Endothelial cell of umbilical vein (primary cell): ENCODE measurements around the gene PRMT9.

Experiments used
- EZH2 ChIP-seq: IDR thresholded peaks from 2 replicates; pipeline ENCODE4 v1.6.1; 2012; ENCODE audit warnings: borderline replicate concordance, low read depth, mild to moderate bottlenecking, moderate library complexity, low read length, inconsistent platforms; ENCODE audit not compliant: severe bottlenecking
- POLR2A ChIP-seq: IDR thresholded peaks from 2 replicates; pipeline ENCODE4 v1.6.1; 2012; ENCODE audit warnings: low read depth, mild to moderate bottlenecking, control low read depth, low read length
- POLR2AphosphoS5 ChIP-seq: IDR thresholded peaks from 2 replicates; pipeline ENCODE4 v1.6.1; 2012; ENCODE audit warnings: low read depth, mild to moderate bottlenecking, control low read depth, low read length, moderate library complexity; ENCODE audit not compliant: insufficient read depth
- TF ChIP-seq, protein P1 (sequence below), 2 donors: IDR thresholded peaks; 1 replicate in 1 of 2; 2 replicates in 1 of 2; pipeline ENCODE4 v1.5.1; 2011; ENCODE audit warnings: low read length in 2 of 2, mild to moderate bottlenecking in 2 of 2, moderate library complexity in 2 of 2, control low read depth in 1 of 2, inconsistent platforms in 1 of 2, low read depth in 1 of 2; ENCODE audit not compliant: insufficient read depth in 1 of 2; ENCODE audit errors: extremely low read depth in 1 of 2

DNA sequence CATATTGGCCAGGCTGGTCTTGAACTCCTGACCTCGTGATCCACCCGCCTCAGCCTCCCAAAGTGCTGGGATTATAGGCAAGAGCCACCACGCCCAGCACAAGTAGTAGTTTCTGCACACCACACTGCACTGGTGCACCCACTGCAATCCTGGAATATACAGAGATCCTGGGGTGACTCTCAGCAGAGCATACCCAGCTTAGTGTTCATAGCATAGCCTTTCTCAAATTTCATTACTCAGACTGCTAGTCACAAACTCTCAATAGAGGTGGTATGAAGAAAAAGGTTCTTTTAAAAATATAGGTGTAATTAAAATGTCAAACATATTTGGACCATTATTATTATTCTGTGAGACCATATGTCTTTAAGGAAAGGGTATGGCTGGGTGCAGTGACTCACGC, 41.7 kb upstream of the PRMT9 start:
- TF ChIP-seq POLR2A (no peak), EZH2 (no peak), POLR2AphosphoS5 (no peak)
- TF ChIP-seq, protein P1, sequence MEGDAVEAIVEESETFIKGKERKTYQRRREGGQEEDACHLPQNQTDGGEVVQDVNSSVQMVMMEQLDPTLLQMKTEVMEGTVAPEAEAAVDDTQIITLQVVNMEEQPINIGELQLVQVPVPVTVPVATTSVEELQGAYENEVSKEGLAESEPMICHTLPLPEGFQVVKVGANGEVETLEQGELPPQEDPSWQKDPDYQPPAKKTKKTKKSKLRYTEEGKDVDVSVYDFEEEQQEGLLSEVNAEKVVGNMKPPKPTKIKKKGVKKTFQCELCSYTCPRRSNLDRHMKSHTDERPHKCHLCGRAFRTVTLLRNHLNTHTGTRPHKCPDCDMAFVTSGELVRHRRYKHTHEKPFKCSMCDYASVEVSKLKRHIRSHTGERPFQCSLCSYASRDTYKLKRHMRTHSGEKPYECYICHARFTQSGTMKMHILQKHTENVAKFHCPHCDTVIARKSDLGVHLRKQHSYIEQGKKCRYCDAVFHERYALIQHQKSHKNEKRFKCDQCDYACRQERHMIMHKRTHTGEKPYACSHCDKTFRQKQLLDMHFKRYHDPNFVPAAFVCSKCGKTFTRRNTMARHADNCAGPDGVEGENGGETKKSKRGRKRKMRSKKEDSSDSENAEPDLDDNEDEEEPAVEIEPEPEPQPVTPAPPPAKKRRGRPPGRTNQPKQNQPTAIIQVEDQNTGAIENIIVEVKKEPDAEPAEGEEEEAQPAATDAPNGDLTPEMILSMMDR (IDR thresholded peaks at IDR 0.05; ENCODE audit: extremely low read depth in 1 of 2, insufficient read depth in 1 of 2, low read depth in 1 of 2, low read length in 2 of 2), result no peak
